Measurements from ENCODE around the gene FNBP1. TPM values are rescaled to one million over a fixed set of nuclear protein-coding genes. Genes with fewer than 3 reads are reported as not detected.

Gene FNBP1
- total and polyA plus RNA-seq, 8 donors: 5.3 to 18.5 (median 7.1) TPM

DNA sequence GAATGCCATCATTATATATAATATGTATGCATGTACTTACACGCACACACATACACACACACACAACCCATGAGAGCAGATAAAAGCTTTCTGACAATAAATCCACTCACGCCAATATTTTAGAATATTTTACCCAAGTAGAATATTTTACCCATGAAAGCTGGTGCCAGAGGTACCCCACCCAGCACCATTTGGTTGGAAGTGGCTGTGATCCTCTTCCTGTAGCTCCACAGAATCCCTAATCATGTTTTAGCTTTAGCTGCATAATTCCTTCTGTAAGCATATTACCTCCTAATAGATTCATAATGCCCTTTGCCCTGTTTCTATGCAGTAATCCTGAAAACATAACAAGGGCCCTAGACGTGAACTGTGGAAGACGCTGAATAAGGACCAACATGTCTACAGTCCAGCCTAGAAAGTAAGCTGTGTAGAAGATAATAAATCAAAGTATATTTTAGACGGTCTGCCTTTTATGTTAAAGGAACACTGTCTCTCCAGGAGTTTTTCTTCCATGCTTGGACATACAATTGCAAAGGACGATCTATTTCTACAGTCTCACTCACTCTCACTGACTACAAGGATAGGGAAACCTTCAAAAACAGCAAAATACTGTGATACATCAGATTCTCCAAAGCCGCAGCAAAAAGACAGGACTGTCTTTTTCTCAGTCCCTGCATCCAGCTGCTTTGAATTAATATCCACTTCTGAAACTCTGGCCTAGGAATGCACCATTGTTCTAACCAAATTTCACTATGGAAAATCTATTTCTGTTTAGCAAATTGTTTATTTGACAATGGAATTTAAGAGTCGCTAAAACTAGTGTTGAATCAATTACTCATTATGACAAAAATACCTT lies 109.6 kb downstream of the FNBP1 start:
- no peak overlapping the region for H3K27ac ChIP-seq
- no peak for ATAC-seq
- no peaks in the 10 kb centered on the region for H3K36me3 ChIP-seq
- TF ChIP-seq, protein P1, sequence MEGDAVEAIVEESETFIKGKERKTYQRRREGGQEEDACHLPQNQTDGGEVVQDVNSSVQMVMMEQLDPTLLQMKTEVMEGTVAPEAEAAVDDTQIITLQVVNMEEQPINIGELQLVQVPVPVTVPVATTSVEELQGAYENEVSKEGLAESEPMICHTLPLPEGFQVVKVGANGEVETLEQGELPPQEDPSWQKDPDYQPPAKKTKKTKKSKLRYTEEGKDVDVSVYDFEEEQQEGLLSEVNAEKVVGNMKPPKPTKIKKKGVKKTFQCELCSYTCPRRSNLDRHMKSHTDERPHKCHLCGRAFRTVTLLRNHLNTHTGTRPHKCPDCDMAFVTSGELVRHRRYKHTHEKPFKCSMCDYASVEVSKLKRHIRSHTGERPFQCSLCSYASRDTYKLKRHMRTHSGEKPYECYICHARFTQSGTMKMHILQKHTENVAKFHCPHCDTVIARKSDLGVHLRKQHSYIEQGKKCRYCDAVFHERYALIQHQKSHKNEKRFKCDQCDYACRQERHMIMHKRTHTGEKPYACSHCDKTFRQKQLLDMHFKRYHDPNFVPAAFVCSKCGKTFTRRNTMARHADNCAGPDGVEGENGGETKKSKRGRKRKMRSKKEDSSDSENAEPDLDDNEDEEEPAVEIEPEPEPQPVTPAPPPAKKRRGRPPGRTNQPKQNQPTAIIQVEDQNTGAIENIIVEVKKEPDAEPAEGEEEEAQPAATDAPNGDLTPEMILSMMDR (IDR thresholded peaks at IDR 0.05): no peak
- no peaks in the 10 kb centered on the region for H3K4me1 ChIP-seq
- no peaks in the 10 kb centered on the region for H3K27me3 ChIP-seq
- H3K9me3 ChIP-seq: no peaks in the 10 kb centered on the region
- 81 to 83% methylated on average over 8 of the region's 8 CpGs for WGBS, 2 donors
- H3K4me3 ChIP-seq: no peak overlapping the region
- FAIRE-seq: no peak
- no peak for DNase-seq
- intact Hi-C loops (cut with DNase I): no loop called here

DNA sequence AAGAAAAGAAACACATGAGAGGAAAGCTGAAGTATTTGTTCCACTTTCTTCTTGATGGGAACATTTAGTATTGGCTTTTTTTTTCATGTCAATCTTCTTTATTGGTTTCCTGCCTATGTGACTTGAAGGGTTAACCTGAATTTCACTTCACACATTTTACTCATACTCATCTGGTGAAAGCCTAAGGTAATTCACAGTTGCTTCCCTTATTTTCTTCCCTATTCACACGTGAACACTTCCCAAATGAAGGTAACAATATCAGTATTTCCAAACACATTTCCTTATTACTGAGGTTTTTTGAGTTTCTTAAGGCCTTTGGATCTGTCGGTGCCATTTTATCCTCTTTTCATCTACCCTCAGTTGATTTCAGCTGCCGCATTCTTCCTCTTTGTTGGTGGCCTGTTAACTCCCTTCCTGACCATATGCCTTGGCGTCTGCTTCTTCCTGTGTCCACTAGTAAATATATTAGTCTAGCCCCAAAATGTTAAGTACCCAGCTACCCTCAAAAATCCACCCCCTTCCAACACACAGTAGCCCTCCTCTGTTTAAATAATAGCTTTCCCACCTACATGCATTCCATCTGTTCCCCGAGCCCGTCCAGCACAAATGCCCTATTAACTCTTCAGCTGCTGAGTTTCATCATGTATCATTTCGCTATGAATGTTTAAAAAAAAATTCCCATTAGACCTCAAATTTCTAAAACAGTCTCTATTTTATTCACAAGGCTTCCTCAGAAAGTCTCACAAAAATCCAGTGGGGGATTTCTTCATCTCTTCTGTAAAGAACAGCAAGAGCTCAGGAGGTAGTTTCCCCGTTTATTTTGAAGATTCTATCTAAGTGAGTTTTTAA lies 110.5 kb downstream of the FNBP1 start:
- H3K9me3 ChIP-seq: no peaks in the 10 kb centered on the region
- H3K27ac ChIP-seq: no peak overlapping the region
- DNase-seq (no peak), FAIRE-seq (no peak), ATAC-seq (peak in 2 of 4 donors; percentile 25 to 47)
- 68 to 76% methylated on average over 8 of the region's 8 CpGs for WGBS, 2 donors
- no peaks in the 10 kb centered on the region for H3K27me3 ChIP-seq
- H3K4me1 ChIP-seq: no peaks in the 10 kb centered on the region
- no peak overlapping the region for H3K4me3 ChIP-seq
- TF ChIP-seq, protein P1 (IDR thresholded peaks at IDR 0.05): no peak
- no peaks in the 10 kb centered on the region for H3K36me3 ChIP-seq
- intact Hi-C loops (cut with DNase I): no loop called here

DNA sequence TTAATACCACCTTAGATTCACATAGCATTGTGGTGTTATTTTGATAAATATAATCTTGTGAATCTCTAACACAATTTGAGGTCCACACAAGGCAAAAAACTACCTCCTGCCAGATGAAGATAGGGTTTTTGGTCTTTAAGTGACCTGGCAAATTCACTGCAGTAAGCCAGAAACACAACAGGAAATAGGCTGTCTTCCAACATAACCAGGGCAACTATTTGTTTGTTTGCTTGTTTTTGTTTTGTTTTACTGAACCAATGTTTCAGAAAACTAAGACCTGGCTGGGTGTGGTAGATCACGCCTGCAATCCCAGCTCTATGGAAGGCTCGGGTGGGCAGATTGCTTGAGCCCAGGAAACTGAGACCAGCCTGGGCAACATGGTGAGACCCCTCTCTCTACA lies 112.2 kb downstream of the FNBP1 start:
- Histone ChIP-seq H3K27ac (no peak overlapping the region), H3K4me1 (no peaks in the 10 kb centered on the region), H3K4me3 (no peak overlapping the region), H3K27me3 (no peaks in the 10 kb centered on the region), H3K36me3 (no peaks in the 10 kb centered on the region), H3K9me3 (no peaks in the 10 kb centered on the region)
- DNase-seq (no peak), ATAC-seq (no peak), FAIRE-seq (no peak)
- 95 to 98% methylated on average over 2 of the region's 2 CpGs for WGBS, 2 donors
- intact Hi-C loops (cut with DNase I): no loop called here
- TF ChIP-seq, protein P1 (IDR thresholded peaks at IDR 0.05): no peak

DNA sequence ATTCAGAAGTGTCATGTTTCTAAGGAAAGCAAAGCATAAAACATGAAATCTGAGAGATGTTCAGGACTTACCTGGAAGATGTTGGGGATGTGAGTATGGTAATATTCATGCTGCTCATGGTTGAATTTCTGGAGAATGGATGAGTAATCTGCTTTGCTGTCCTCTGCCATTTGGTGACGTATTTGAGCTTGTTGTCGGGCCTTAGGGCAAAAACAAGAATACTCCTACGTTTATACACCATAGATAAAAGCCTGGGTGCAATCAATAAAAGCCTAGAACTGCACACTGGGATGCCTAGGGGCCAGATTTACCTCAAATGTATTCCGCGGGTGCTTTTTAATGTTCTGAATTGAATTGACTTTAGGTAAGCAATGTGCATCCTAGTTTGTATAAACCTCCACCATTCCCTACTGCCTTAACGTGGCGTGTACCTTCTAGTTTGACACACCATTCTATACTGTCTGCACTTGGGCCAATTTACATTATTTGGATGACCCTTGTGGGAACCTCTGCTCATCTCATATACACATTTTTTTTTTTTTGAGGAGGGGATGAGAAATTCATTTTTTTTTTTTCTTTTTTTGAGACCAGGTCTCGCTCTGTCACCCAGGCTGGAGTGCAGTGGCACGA lies 113.4 kb downstream of the FNBP1 start:
- ATAC-seq (no peak), FAIRE-seq (no peak), DNase-seq (no peak)
- Histone ChIP-seq H3K4me3 (no peak overlapping the region), H3K36me3 (no peaks in the 10 kb centered on the region), H3K27me3 (no peaks in the 10 kb centered on the region), H3K4me1 (no peaks in the 10 kb centered on the region), H3K9me3 (no peaks in the 10 kb centered on the region), H3K27ac (no peak overlapping the region)
- WGBS, 2 donors: 90 to 91% methylated on average over 9 of the region's 9 CpGs
- TF ChIP-seq, protein P1 (IDR thresholded peaks at IDR 0.05): no peak
- intact Hi-C loops (cut with DNase I): no loop called here

Measured in pancreas (tissue), 10 donors.